ENCODE measurements around the gene PITPNC1.

PITPNC1 gene

DNA sequence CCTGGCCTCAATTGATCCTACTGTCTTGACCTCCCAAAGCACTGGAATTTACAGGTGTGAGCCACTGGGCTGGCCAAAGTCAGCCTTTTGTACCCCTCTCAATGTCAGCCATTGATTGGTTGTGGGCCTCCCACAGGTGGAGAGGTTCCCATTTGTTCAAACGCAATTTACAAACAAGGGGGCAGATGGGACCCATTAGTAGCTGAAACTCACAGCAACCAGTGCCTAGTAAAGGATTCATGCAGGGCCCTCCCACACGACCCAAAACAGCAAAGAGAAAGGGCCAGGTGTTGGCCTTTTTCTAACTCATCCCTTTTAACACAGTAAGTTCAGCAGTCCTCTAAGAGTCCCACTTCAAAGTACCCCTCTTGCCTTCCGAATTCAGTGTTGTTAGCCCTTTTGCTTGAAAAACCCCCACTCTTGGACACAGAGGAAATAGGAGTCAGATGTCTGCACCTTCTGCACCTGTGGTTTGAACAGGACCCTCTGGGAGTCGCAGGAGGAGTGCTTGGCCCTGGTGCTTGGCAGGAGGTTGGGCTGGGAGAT is 89.2 kb downstream of the PITPNC1 start:
- no peaks in the 10 kb centered on the region for H3K9me2 ChIP-seq (ENCODE audit: low read depth, low read length)
- no peak overlapping the region for H2AFZ ChIP-seq (ENCODE audit: low read length)
- H3K9me3 ChIP-seq (ENCODE audit: low read length) = no peaks in the 10 kb centered on the region
- H3K4me1 ChIP-seq (ENCODE audit: insufficient read depth, low read length, severe bottlenecking) = no peaks in the 10 kb centered on the region
- no peaks in the 10 kb centered on the region for H4K20me1 ChIP-seq (ENCODE audit: insufficient read depth, low read length)
- H3K4me2 ChIP-seq (ENCODE audit: low read length) = no peak overlapping the region
- no peak overlapping the region for H3K27ac ChIP-seq (ENCODE audit: low read depth, low read length, poor library complexity, severe bottlenecking)
- TF ChIP-seq EZH2 (IDR thresholded peaks at IDR 0.05; ENCODE audit: borderline replicate concordance, low read length) = no peak
- TF ChIP-seq, protein P1, sequence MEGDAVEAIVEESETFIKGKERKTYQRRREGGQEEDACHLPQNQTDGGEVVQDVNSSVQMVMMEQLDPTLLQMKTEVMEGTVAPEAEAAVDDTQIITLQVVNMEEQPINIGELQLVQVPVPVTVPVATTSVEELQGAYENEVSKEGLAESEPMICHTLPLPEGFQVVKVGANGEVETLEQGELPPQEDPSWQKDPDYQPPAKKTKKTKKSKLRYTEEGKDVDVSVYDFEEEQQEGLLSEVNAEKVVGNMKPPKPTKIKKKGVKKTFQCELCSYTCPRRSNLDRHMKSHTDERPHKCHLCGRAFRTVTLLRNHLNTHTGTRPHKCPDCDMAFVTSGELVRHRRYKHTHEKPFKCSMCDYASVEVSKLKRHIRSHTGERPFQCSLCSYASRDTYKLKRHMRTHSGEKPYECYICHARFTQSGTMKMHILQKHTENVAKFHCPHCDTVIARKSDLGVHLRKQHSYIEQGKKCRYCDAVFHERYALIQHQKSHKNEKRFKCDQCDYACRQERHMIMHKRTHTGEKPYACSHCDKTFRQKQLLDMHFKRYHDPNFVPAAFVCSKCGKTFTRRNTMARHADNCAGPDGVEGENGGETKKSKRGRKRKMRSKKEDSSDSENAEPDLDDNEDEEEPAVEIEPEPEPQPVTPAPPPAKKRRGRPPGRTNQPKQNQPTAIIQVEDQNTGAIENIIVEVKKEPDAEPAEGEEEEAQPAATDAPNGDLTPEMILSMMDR (IDR thresholded peaks at IDR 0.05; ENCODE audit: low read length) = no peak
- no peaks in the 10 kb centered on the region; the same call in none of the 2 replicates for H3K27me3 ChIP-seq (ENCODE audit: insufficient read depth, low read length)
- H3K9ac ChIP-seq (ENCODE audit: low read length) = no peak overlapping the region
- no peaks in the 10 kb centered on the region; the same call in 1 of the 2 replicates for H3K36me3 ChIP-seq (ENCODE audit: insufficient read depth, low read length)
- no peaks in the 10 kb centered on the region; the same call in 1 of the 2 replicates for H3F3A ChIP-seq (ENCODE audit: insufficient read depth, low read length)
- H3K79me2 ChIP-seq (ENCODE audit: insufficient read depth, low read length) = no peaks in the 10 kb centered on the region
- no peak overlapping the region for H3K4me3 ChIP-seq (ENCODE audit: low read depth, low read length, poor library complexity, severe bottlenecking)

DNA sequence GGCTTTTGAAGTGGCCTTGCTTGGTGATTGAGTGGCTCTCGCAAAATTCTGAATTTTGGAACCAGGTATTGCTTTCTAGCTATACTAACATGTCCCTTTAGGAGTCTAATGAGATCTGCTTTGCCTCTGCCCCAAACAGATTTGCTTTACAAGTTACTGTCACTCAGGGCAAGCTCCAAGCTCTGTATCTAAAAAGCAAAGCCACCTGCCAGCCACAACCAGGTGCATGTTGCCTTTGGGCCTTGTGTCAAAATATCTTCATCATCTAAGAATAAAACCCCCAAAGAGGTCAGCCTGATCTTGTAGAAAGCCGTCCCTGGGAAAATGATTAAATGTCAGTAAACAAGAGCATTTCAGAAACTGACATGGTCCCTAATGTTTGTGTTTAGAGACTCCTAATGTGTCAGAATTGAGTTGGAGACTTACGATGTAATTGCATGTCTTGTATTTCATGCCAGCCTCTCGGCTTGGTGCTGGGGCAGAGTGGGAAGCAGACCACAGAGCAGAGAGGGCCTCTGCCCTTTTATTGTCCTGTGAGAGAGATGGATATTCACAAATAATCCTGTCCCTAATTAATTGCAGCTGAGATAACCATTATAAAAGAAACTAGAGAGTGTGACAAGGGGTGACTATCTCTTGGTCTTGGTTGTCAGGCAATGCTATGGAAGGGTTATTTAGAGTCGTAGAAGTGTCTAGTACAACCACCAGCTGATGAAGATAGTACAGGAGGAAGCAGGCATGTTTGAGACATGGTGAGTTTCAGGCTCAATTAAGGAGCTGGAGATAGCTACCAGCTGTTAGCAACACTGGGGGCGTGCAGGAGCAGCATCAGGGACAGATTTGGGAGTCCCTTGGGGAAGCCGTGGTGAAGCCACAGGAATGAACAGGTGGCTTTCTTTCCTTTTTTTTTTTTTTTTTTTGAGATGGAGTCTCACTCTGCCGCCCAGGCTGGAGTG is 90.7 kb downstream of the PITPNC1 start:
- no peaks in the 10 kb centered on the region for H3K79me2 ChIP-seq (ENCODE audit: insufficient read depth, low read length)
- H3K4me3 ChIP-seq (ENCODE audit: low read depth, low read length, poor library complexity, severe bottlenecking) = no peak overlapping the region
- no peaks in the 10 kb centered on the region for H3K4me1 ChIP-seq (ENCODE audit: insufficient read depth, low read length, severe bottlenecking)
- H3K36me3 ChIP-seq (ENCODE audit: insufficient read depth, low read length) = no peaks in the 10 kb centered on the region; the same call in 1 of the 2 replicates
- H2AFZ ChIP-seq (ENCODE audit: low read length) = no peak overlapping the region
- no peaks in the 10 kb centered on the region for H4K20me1 ChIP-seq (ENCODE audit: insufficient read depth, low read length)
- H3K9me3 ChIP-seq (ENCODE audit: low read length) = no peaks in the 10 kb centered on the region
- H3K27ac ChIP-seq (ENCODE audit: low read depth, low read length, poor library complexity, severe bottlenecking) = no peak overlapping the region
- no peak overlapping the region for H3K9ac ChIP-seq (ENCODE audit: low read length)
- no peaks in the 10 kb centered on the region; the same call in 1 of the 2 replicates for H3F3A ChIP-seq (ENCODE audit: insufficient read depth, low read length)
- no peak overlapping the region for H3K4me2 ChIP-seq (ENCODE audit: low read length)
- no peaks in the 10 kb centered on the region for H3K9me2 ChIP-seq (ENCODE audit: low read depth, low read length)
- H3K27me3 ChIP-seq (ENCODE audit: insufficient read depth, low read length) = no peaks in the 10 kb centered on the region; the same call in none of the 2 replicates
- TF ChIP-seq, protein P1 (IDR thresholded peaks at IDR 0.05; ENCODE audit: low read length) = no peak
- TF ChIP-seq EZH2 (IDR thresholded peaks at IDR 0.05; ENCODE audit: borderline replicate concordance, low read length) = no peak

DNA sequence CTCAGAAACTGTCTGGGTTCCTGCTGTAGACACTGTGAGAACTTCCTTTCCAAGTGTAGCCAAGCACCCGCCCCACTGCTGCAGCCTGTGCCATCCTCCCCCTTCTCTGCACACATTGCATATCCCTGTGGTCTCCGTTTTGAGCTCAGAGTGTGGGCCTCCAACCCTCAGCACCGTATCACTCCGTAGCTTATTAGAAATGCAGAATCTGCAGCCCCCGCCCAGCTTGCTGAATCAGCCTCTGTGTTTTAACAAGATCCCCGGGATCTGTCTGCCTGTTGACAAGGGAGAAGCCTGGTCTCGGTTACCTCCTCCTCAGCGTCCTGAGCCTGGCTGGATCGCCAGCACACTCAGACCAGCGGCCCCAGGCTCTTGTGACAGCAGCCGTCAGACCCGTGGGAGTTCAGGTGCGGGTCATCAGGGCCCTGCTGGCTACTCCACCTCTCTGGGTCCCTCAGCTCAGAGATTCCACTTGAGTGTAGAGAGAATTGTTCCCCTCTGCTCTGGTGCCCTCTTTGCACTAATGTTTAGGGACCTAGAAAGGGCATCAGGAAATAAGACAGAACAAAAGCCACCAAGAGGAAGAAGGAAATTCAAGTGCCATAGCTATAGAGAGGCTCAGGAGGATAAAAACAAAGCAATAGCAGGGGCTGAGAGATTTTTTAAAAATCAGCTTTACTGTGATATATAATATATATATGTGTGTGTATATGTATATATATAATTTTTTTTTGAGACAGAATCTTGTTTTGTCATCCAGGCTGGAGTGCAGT is 92.3 kb downstream of the PITPNC1 start:
- Histone ChIP-seq H2AFZ (ENCODE audit: low read length) (no peak overlapping the region), H3K9ac (ENCODE audit: low read length) (no peak overlapping the region), H3K9me3 (ENCODE audit: low read length) (no peaks in the 10 kb centered on the region), H3K36me3 (ENCODE audit: insufficient read depth, low read length) (no peaks in the 10 kb centered on the region; the same call in 1 of the 2 replicates), H3K9me2 (ENCODE audit: low read depth, low read length) (no peaks in the 10 kb centered on the region), H3K4me1 (ENCODE audit: insufficient read depth, low read length, severe bottlenecking) (no peaks in the 10 kb centered on the region), H4K20me1 (ENCODE audit: insufficient read depth, low read length) (no peaks in the 10 kb centered on the region), H3K79me2 (ENCODE audit: insufficient read depth, low read length) (no peaks in the 10 kb centered on the region), H3K4me2 (ENCODE audit: low read length) (no peak overlapping the region), H3K4me3 (ENCODE audit: low read depth, low read length, poor library complexity, severe bottlenecking) (no peak overlapping the region), H3K27ac (ENCODE audit: low read depth, low read length, poor library complexity, severe bottlenecking) (no peak overlapping the region), H3K27me3 (ENCODE audit: insufficient read depth, low read length) (peaks cover 4% of the 10 kb centered on the region), H3F3A (ENCODE audit: insufficient read depth, low read length) (no peaks in the 10 kb centered on the region; the same call in 1 of the 2 replicates)
- TF ChIP-seq, protein P1 (IDR thresholded peaks at IDR 0.05; ENCODE audit: low read length) = no peak
- TF ChIP-seq EZH2 (IDR thresholded peaks at IDR 0.05; ENCODE audit: borderline replicate concordance, low read length) = no peak

Measured in OCI-LY1 (cell line).